NCI-H1436 (cell line): ENCODE data around the gene UBE2E2.
"Not testable (repeated sequence)": the region's sequence is repeated elsewhere in the genome, so short reads cannot be mapped to it uniquely, and the experiment has no call there.

Experiments
- DNase-seq: peaks from one replicate; lab custom pipeline; 2025; lab: John Stamatoyannopoulos, UW

The UBE2E2 gene

GRCh38 chr3:23588547-23588946 lies 385.4 kb downstream of the UBE2E2 start:
- no peak for DNase-seq

GRCh38 chr3:23589602-23590001 lies 386.5 kb downstream of the UBE2E2 start:
- DNase-seq: no peak

GRCh38 chr3:23590424-23591273 lies 387.5 kb downstream of the UBE2E2 start:
- no peak for DNase-seq

GRCh38 chr3:23591374-23591773 lies 388.2 kb downstream of the UBE2E2 start:
- DNase-seq: no peak

GRCh38 chr3:23592961-23593931 lies 390.1 kb downstream of the UBE2E2 start:
- DNase-seq: no peak

GRCh38 chr3:23594066-23594465 lies 390.9 kb downstream of the UBE2E2 start:
- DNase-seq: no peak

GRCh38 chr3:23594894-23595670 lies 392.0 kb downstream of the UBE2E2 start:
- no peak for DNase-seq

GRCh38 chr3:23595851-23596250 lies 392.7 kb downstream of the UBE2E2 start:
- no peak for DNase-seq

GRCh38 chr3:23600167-23600871 lies 397.2 kb downstream of the UBE2E2 start:
- no peak for DNase-seq

GRCh38 chr3:23601091-23601822 lies 398.1 kb downstream of the UBE2E2 start:
- no peak for DNase-seq

- DNase-seq: no peak
Measured at GRCh38 chr3:23602971-23603370, 399.8 kb downstream of the UBE2E2 start.

- no peak for DNase-seq
Measured at GRCh38 chr3:23607184-23607847, 404.2 kb downstream of the UBE2E2 start.

GRCh38 chr3:23608650-23609049 lies 405.5 kb downstream of the UBE2E2 start:
- no peak for DNase-seq

GRCh38 chr3:23611737-23612295 lies 408.7 kb downstream of the UBE2E2 start:
- no peak for DNase-seq

- no peak for DNase-seq
Measured at GRCh38 chr3:23612296-23612891, 409.3 kb downstream of the UBE2E2 start.

GRCh38 chr3:23615068-23615467 lies 411.9 kb downstream of the UBE2E2 start:
- no peak for DNase-seq

GRCh38 chr3:23618475-23618874 lies 415.3 kb downstream of the UBE2E2 start:
- DNase-seq: not testable (repeated sequence)

GRCh38 chr3:23619705-23620637 lies 416.8 kb downstream of the UBE2E2 start:
- no peak for DNase-seq
